NCI-H2171 (cell line): Measurements from ENCODE around the gene ZNF184.

Experiments
- DNase-seq: peaks from one replicate; lab custom pipeline; 2025; lab: John Stamatoyannopoulos, UW

Gene ZNF184

GRCh38 chr6:27479319-27480182, 6.6 kb upstream of the ZNF184 start:
- DNase-seq = peak; percentile 39

- peak; percentile 62 for DNase-seq
These were observed 5.9 kb upstream of the ZNF184 start for GRCh38 chr6:27478706-27479318.

- DNase-seq = no peak
These were observed 5.3 kb upstream of the ZNF184 start for GRCh38 chr6:27478141-27478705.

- DNase-seq = no peak
These were observed 4.6 kb upstream of the ZNF184 start for GRCh38 chr6:27477318-27478013.

GRCh38 chr6:27476090-27476489, 3.2 kb upstream of the ZNF184 start:
- DNase-seq = no peak

- DNase-seq = no peak
These were observed 1.8 kb upstream of the ZNF184 start for GRCh38 chr6:27474672-27475071.

GRCh38 chr6:27474172-27474465, 1.2 kb upstream of the ZNF184 start:
- no peak for DNase-seq

GRCh38 chr6:27472182-27472616, 706 bp downstream of the ZNF184 start:
- peak; percentile 37 for DNase-seq

- no peak for DNase-seq
These were observed 1.4 kb downstream of the ZNF184 start for GRCh38 chr6:27471365-27472115.

GRCh38 chr6:27470023-27470422, 2.9 kb downstream of the ZNF184 start:
- DNase-seq = no peak

GRCh38 chr6:27468334-27468733, 4.6 kb downstream of the ZNF184 start:
- no peak for DNase-seq

GRCh38 chr6:27452496-27452897, 20.4 kb downstream of the ZNF184 start:
- DNase-seq = no peak

- no peak for DNase-seq
These were observed 21.1 kb downstream of the ZNF184 start for GRCh38 chr6:27451660-27452390.

GRCh38 chr6:27448456-27448855, 24.4 kb downstream of the ZNF184 start:
- no peak for DNase-seq

GRCh38 chr6:27442932-27443331, 30.0 kb downstream of the ZNF184 start:
- DNase-seq = no peak

- no peak for DNase-seq
These were observed 31.9 kb downstream of the ZNF184 start for GRCh38 chr6:27441001-27441400.

- DNase-seq = no peak
These were observed 33.5 kb downstream of the ZNF184 start for GRCh38 chr6:27439371-27439770.

- no peak for DNase-seq
These were observed 39.2 kb downstream of the ZNF184 start for GRCh38 chr6:27433714-27434113.

GRCh38 chr6:27428966-27429365, 43.9 kb downstream of the ZNF184 start:
- no peak for DNase-seq

- no peak for DNase-seq
These were observed 44.4 kb downstream of the ZNF184 start for GRCh38 chr6:27428502-27428901.

GRCh38 chr6:27426045-27426620, 46.8 kb downstream of the ZNF184 start:
- DNase-seq = no peak
